HepG2 (cell line): ENCODE measurements around the gene RCC2. TPM values are rescaled to one million over a fixed set of nuclear protein-coding genes. Genes with fewer than 3 reads are reported as not detected.

ENCODE experiments used
- ATAC-seq: fragments of 200-7000 bp; cut with Tn5 transposase; 3 replicates; pipeline ENCODE4 v1.9.1; 2020; ENCODE audit warnings: mild to moderate bottlenecking, moderate library complexity
- BruUV-seq: library from RNA; stranded (reverse); fragments of 400-500 nt; replicated peaks from 2 replicates; lab custom pipeline; 2021; lab: Mats Ljungman, UMichigan
- CTCF ChIA-PET: fragments of 300-600 bp; formaldehyde crosslinking; extraction: SDS; loops from one replicate; lab custom pipeline; 2021; ENCODE audit warnings: low total read pairs, inconsistent platforms, low intra/inter-chr PET ratio; lab: Yijun Ruan, JAX
- POLR2A ChIA-PET: fragments of 350-600 bp; sonication (Branson Sonifier 250); formaldehyde crosslinking; loops from one replicate; lab custom pipeline; 2020; ENCODE audit warnings: antibody characterized with exemption, inconsistent platforms; lab: Yijun Ruan, JAX
- DNase-seq: peaks from one replicate; pipeline ENCODE4 v3.0.0-alpha.2; 2015; ENCODE audit warnings: low spot score
- FAIRE-seq: peaks from 3 replicates; lab custom pipeline; 2011; peaks lifted over from hg19 to GRCh38; lab: Jason Lieb, UNC
- H2AFZ ChIP-seq: one replicate; pipeline ENCODE4 v1.6.1; 2011; ENCODE audit warnings: low read length, inconsistent platforms
- H3K27ac ChIP-seq: fragments of 300-600 bp; 3 replicates; pipeline ENCODE4 v1.8.0; 2011; ENCODE audit warnings: mixed run types, mild to moderate bottlenecking, mixed read lengths, low read length, inconsistent platforms; ENCODE audit not compliant: insufficient read depth; ENCODE audit errors: extremely low read length
- H3K27me3 ChIP-seq, 2 experiments: fragments of 200-600 bp in 1 of 2; 2 replicates in 1 of 2; 3 replicates in 1 of 2; pipeline versions ENCODE4 v1.6.0 to v1.8.0; 2011; ENCODE audit warnings: low read length in 2 of 2, mild to moderate bottlenecking in 2 of 2, moderate library complexity in 2 of 2, inconsistent platforms in 1 of 2; ENCODE audit not compliant: insufficient read depth in 2 of 2, control insufficient read depth in 1 of 2
- H3K36me3 ChIP-seq, 2 experiments: fragments of 200-600 bp in 1 of 2; replicated peaks in 1 of 2; 2 replicates in 1 of 2; 3 replicates in 1 of 2; pipeline versions ENCODE4 v1.5.1 to v1.8.0; 2011; ENCODE audit warnings: low read length in 2 of 2, inconsistent platforms in 1 of 2; ENCODE audit not compliant: insufficient read depth in 2 of 2, control insufficient read depth in 1 of 2
- H3K4me1 ChIP-seq: 2 replicates; pipeline ENCODE4 v1.5.1; 2012; ENCODE audit warnings: low read length, inconsistent platforms; ENCODE audit not compliant: insufficient read depth
- H3K4me2 ChIP-seq: 2 replicates; pipeline ENCODE4 v1.6.0; 2011; ENCODE audit warnings: low read depth, low read length, inconsistent platforms
- H3K4me3 ChIP-seq, 3 experiments: fragments of 200-600 bp in 1 of 3; sonication (generic), shearing (Covaris generic) in 1 of 3; replicated peaks in 1 of 3; 2 replicates each; pipeline ENCODE4 v1.5.1; 2011 to 2016; ENCODE audit warnings: low read length in 3 of 3, inconsistent platforms in 2 of 3, low read depth in 2 of 3, mild to moderate bottlenecking in 2 of 3, control low read depth in 1 of 3, mixed read lengths in 1 of 3; ENCODE audit not compliant: insufficient read depth in 1 of 3
- H3K79me2 ChIP-seq: one replicate; pipeline ENCODE4 v1.6.1; 2011; ENCODE audit warnings: low read length, inconsistent platforms; ENCODE audit not compliant: insufficient read depth
- H3K9ac ChIP-seq: 2 replicates; pipeline ENCODE4 v1.6.0; 2011; ENCODE audit warnings: mild to moderate bottlenecking, low read depth, low read length, inconsistent platforms; ENCODE audit not compliant: insufficient read depth
- H3K9me3 ChIP-seq: 2 replicates; pipeline ENCODE4 v1.5.1; 2012; ENCODE audit warnings: mild to moderate bottlenecking, low read length
- H4K20me1 ChIP-seq: 2 replicates; pipeline ENCODE4 v1.6.0; 2011; ENCODE audit warnings: inconsistent platforms, mild to moderate bottlenecking, low read length, moderate library complexity; ENCODE audit not compliant: insufficient read depth
- CHD2 ChIP-seq: IDR thresholded peaks from 2 replicates; pipeline ENCODE4 v1.6.1; 2011; ENCODE audit warnings: low read depth, low read length, improper control_type of control experiment
- FOXA3 ChIP-seq: IDR thresholded peaks from 2 replicates; pipeline ENCODE4 v1.6.1; 2016; ENCODE audit warnings: missing genetic modification reagents, missing compliant biosample characterization
- KMT2A ChIP-seq: sonication (generic); formaldehyde crosslinking; IDR thresholded peaks from 2 replicates; pipeline ENCODE4 v1.4.0; 2020; ENCODE audit warnings: missing genetic modification reagents
- MZF1 ChIP-seq: sonication (generic); formaldehyde crosslinking; IDR thresholded peaks from 2 replicates; pipeline ENCODE4 v1.8.1; 2023; ENCODE audit warnings: mild to moderate bottlenecking, missing genetic modification reagents, borderline replicate concordance
- NCOA1 ChIP-seq: sonication (generic); formaldehyde crosslinking; IDR thresholded peaks from 2 replicates; pipeline ENCODE4 v1.9.0; 2021; ENCODE audit warnings: missing genetic modification reagents
- RNF2 ChIP-seq: fragments of 450-650 bp; conservative IDR thresholded peaks from 2 replicates; pipeline ENCODE4 v1.6.1; 2016; ENCODE audit warnings: low read depth
- TCF7L2 ChIP-seq: IDR thresholded peaks from 2 replicates; pipeline ENCODE4 v1.6.1; 2011; ENCODE audit warnings: mild to moderate bottlenecking, low read depth, low read length, moderate library complexity
- TEAD3 ChIP-seq: optimal IDR thresholded peaks from 2 replicates; pipeline ENCODE3; 2016; ENCODE audit warnings: borderline replicate concordance
- ZNF326 ChIP-seq: sonication (generic); formaldehyde crosslinking; IDR thresholded peaks from 2 replicates; pipeline ENCODE4 v1.4.0; 2020; ENCODE audit warnings: missing genetic modification reagents, borderline replicate concordance
- ZNF382 ChIP-seq: sonication (generic); formaldehyde crosslinking; IDR thresholded peaks from 2 replicates; pipeline ENCODE4 v1.5.0; 2020; ENCODE audit warnings: missing genetic modification reagents, mild to moderate bottlenecking, borderline replicate concordance
- ZNF672 ChIP-seq: sonication (generic); formaldehyde crosslinking; IDR thresholded peaks from 2 replicates; pipeline ENCODE4 v1.8.1; 2022; ENCODE audit warnings: missing genetic modification reagents
- WGBS: methylation state at CpG from one replicate; pipeline ENCODE4 v1.1.6; 2017; ENCODE audit warnings: low lambda C conversion rate; 5-methylcytosine and 5-hydroxymethylcytosine counted together
- in situ Hi-C: cut with HindIII; loops from 2 replicates; pipeline ENCODE4 v1.10.0; 2017; ENCODE audit warnings: low pct_unique_long_range_greater_than_20kb; ENCODE audit not compliant: extremely low pct_ligation_motif_present
- intact Hi-C: fragments of 100-400 bp; cut with micrococcal nuclease; formaldehyde crosslinking; loops from one replicate; pipeline ENCODE4 v1.10.0; 2022; ENCODE audit not compliant: unreplicated experiment
- polyA plus RNA-seq, 8 experiments: library from polyadenylated mRNA; depleted of rRNA in 3 of 8; stranded (reverse) in 7 of 8; unstranded in 1 of 8; fragments of >200 nt; fragmentation: Illumina TruSeq in 4 of 8; extraction: Trizol in 4 of 8; gene quantifications; 2 replicates each; pipeline versions ENCODE4 v1.2.1 to v1.2.3, GENCODE V29; 2011 to 2016; ENCODE audit warnings: low read depth in 4 of 8, missing spikeins in 1 of 8, mixed read lengths in 1 of 8; ENCODE audit not compliant: insufficient read depth in 1 of 8
- total RNA-seq, 5 experiments: library from RNA; depleted of rRNA; stranded (reverse); fragments of >200 nt; fragmentation: Illumina TruSeq; extraction: Trizol; gene quantifications; 2 replicates each; pipeline ENCODE4 v1.2.3, GENCODE V29; 2016; ENCODE audit warnings: low read depth in 1 of 5
- TF ChIP-seq, protein P1 (sequence below): sonication (generic); formaldehyde crosslinking; IDR thresholded peaks from 2 replicates; pipeline ENCODE4 v1.4.0; 2020; ENCODE audit warnings: mild to moderate bottlenecking, missing genetic modification reagents

Gene RCC2
- total and polyA plus RNA-seq, 2 of the 13 experiments (the other 11 are each of a cell fraction or from before 2014, with no cell fraction given): 20.5 to 55.8 TPM

DNA sequence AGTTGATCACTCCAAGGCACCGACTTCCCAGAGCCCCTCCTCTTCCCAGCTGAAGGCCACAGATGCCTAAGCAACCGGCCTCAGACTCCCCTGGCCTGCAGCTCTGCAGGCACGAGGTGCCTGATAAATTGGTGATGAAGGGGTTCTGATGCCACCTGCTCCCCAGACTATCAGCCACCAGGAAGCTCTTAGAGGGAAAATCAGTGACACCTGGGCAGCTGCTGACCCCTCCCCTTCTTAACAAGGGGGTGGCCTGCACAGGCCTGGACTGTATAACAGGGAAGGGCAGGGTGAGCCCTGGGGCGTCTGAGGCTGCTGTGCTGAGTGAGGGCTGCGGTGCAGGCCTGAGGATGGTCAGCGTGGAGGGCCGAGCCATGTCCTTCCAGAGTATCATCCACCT, 67.6 kb downstream of the RCC2 start, which contains the start of gene PADI6:
TSS of gene PADI6 (plus strand) at position 301 of the 400 bp plus-strand sequence. CDS start at position 351, 50 bp downstream.
- Histone ChIP-seq H3K4me3 (no peak within 1 kb of the TSS), H3K4me1 (no peaks in the 10 kb centered on the region), H3K27ac (no peak within 1 kb of the TSS), H3K27me3 (peaks cover 10 to 24% of the 10 kb centered on the region in 2 experiments; a peak in 4 of 5 replicates), H3K4me2 (no peak within 1 kb of the TSS), H3K79me2 (no peaks in the 10 kb centered on the region), H3K9me3 (no peaks in the 10 kb centered on the region), H4K20me1 (peaks cover 3% of the 10 kb centered on the region; the same call in 1 of the 2 replicates), H2AFZ (no peak within 1 kb of the TSS), H3K9ac (no peak within 1 kb of the TSS), H3K36me3 (no peaks in the 10 kb centered on the region)
- 8% methylated on average over 5 of the region's 7 CpGs for WGBS
- CTCF ChIA-PET: no interaction called here
- no peak for DNase-seq
- no TSS peak for BruUV-seq
- FAIRE-seq: no peak
- TF ChIP-seq FOXA3 (CRISPR knock-in tag) (no peak), TCF7L2 (no peak), CHD2 (no peak), ZNF672 (CRISPR knock-in tag) (no peak), KMT2A (CRISPR knock-in tag) (no peak), TEAD3 (CRISPR knock-in tag) (no peak), ZNF382 (CRISPR knock-in tag) (no peak), ZNF326 (no peak), NCOA1 (CRISPR knock-in tag) (no peak), MZF1 (CRISPR knock-in tag) (no peak), RNF2 (no peak)
- TF ChIP-seq, protein P1, sequence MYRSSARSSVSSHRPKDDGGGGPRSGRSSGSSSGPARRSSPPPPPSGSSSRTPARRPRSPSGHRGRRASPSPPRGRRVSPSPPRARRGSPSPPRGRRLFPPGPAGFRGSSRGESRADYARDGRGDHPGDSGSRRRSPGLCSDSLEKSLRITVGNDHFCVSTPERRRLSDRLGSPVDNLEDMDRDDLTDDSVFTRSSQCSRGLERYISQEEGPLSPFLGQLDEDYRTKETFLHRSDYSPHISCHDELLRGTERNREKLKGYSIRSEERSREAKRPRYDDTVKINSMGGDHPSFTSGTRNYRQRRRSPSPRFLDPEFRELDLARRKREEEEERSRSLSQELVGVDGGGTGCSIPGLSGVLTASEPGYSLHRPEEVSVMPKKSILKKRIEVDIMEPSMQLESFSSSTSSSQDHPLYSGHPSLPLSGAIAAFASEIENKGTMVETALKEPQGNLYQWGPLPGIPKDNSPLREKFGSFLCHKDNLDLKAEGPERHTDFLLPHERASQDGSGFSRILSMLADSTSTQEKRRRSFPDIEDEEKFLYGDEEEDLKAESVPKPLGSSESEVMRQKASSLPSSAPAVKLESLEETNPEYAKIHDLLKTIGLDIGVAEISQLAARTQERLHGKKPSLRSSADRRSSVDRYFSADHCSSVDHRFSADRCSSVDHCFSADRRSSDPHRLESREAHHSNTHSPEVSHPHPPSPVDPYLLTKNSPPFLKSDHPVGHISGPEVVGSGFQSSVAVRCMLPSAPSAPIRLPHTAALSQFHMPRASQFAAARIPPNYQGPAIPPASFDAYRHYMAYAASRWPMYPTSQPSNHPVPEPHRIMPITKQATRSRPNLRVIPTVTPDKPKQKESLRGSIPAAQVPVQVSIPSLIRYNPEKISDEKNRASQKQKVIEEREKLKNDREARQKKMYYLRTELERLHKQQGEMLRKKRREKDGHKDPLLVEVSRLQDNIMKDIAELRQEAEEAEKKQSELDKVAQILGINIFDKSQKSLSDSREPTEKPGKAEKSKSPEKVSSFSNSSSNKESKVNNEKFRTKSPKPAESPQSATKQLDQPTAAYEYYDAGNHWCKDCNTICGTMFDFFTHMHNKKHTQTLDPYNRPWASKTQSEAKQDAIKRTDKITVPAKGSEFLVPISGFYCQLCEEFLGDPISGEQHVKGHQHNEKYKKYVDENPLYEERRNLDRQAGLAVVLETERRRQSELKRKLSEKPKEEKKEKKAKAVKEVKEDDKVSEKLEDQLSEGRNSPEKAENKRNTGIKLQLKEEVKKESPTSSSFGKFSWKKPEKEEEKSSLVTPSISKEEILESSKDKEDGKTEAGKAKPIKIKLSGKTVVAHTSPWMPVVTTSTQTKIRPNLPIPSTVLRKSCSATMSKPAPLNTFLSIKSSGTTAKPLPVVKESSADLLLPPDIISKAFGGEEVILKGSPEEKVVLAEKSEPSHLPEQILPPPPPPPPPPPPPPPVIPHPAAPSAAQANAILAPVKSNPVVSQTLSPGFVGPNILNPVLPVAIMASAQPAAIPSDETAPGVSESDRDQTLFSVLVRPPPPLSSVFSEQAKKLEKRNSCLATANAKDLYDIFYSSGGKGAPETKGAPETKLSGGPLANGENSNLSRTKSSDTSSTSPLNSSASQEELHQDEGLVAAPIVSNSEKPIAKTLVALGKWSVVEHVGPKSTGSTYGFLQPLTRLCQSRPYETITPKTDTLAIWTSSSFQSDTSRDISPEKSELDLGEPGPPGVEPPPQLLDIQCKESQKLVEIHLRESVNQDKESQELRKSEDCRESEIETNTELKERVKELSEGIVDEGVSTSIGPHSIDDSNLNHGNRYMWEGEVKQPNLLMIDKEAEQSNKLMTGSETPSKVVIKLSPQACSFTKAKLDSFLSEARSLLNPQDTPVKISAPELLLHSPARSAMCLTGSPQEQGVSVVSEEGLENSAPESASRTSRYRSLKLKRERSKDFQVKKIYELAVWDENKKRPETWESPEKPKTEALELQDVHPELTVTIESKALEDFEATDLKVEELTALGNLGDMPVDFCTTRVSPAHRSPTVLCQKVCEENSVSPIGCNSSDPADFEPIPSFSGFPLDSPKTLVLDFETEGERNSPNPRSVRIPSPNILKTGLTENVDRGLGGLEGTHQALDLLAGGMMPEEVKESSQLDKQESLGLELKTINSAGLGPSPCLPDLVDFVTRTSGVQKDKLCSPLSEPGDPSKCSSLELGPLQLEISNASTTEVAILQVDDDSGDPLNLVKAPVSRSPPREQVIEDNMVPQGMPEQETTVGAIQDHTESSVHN (CRISPR knock-in tag): no peak
- peak; percentile 27; the same call in 1 of the 3 replicates for ATAC-seq
- POLR2A ChIA-PET: no interaction called here
- intact Hi-C loops (no loop called here), in situ Hi-C loops (no loop called here)
